ENCODE data around the gene ASB18. TPM values are rescaled to one million over a fixed set of nuclear protein-coding genes. Genes with fewer than 3 reads are reported as not detected.

The ASB18 gene
- total and polyA plus RNA-seq, 2 of the 8 experiments (the other 6 are each of a cell fraction or from before 2014, with no cell fraction given), result not detected

DNA sequence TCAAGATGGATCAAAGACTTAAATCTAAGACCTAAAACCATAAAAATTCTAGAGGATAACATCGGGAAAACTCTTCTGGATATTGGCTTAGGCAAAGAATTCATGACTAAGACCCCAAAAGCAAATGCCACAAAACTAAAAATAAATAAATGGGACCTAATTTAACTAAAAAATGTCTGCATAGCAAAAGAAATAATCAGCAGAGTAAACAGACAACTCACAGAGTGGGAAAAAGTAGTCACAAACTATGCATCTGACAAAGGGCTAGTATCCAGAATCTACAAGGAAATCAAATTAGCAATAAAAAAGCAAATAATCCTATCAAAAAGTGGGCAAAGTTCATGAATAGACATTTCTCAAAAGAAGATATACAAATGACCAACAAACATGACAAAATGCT lies 18.2 kb upstream of the ASB18 start:
- H2AK5ac ChIP-seq (ENCODE audit: low read depth, low read length), result no peak overlapping the region
- no peak overlapping the region for H2AFZ ChIP-seq (ENCODE audit: low read length)
- FAIRE-seq, result no peak
- no peak overlapping the region for H3K14ac ChIP-seq (ENCODE audit: insufficient read length)
- ChIA-PET POLR2A (ENCODE audit: partially characterized antibody) (no interaction called here), CTCF (ENCODE audit: partially characterized antibody) (no interaction called here)
- no peak overlapping the region for H4K8ac ChIP-seq (ENCODE audit: extremely low read depth, insufficient read depth, low read length)
- WGBS, 2 experiments (ENCODE audit: extremely low coverage in 1 of 2, insufficient coverage in 1 of 2, insufficient read length in 1 of 2, insufficient replicate concordance in 2 of 2, low coverage in 1 of 2, low lambda C conversion rate in 2 of 2, missing lambda C conversion rate in 1 of 2), result 88% methylated on average over 1 of the region's 1 CpG; no CpG with 5 or more reads in 1 of the 2 experiments
- no peak overlapping the region for H2BK5ac ChIP-seq (ENCODE audit: low read depth, low read length)
- no peaks in the 10 kb centered on the region for H3K27me3 ChIP-seq (replicated peaks in 1 of 4; ENCODE audit: control insufficient read depth in 3 of 4, extremely low read depth in 1 of 4, insufficient read depth in 3 of 4, low read length in 3 of 4)
- no peaks in the 10 kb centered on the region for H3K79me1 ChIP-seq (ENCODE audit: low read depth, low read length)
- no peak overlapping the region for H2BK120ac ChIP-seq (replicated peaks; ENCODE audit: low read depth, low read length)
- H3K36me3 ChIP-seq (ENCODE audit: control insufficient read depth in 2 of 4, insufficient read depth in 4 of 4, low read length in 3 of 4), result no peaks in the 10 kb centered on the region
- H3K23ac ChIP-seq (ENCODE audit: insufficient read length), result no peak overlapping the region
- no peak overlapping the region for H4K91ac ChIP-seq (replicated peaks; ENCODE audit: insufficient read length, low read length)
- H2BK15ac ChIP-seq (ENCODE audit: low read length), result no peak overlapping the region
- H3K4ac ChIP-seq (replicated peaks; ENCODE audit: insufficient read length, low read depth, low read length), result no peak overlapping the region
- no peaks in the 10 kb centered on the region for H3K23me2 ChIP-seq (ENCODE audit: low read depth, low read length)
- no peak overlapping the region for H3K27ac ChIP-seq (ENCODE audit: low read depth, low read length)
- no peak overlapping the region for H3K4me2 ChIP-seq (ENCODE audit: insufficient read depth in 1 of 2, low read depth in 2 of 2, low read length in 2 of 2)
- no peaks in the 10 kb centered on the region for H3K79me2 ChIP-seq (ENCODE audit: control insufficient read depth in 1 of 2, insufficient read depth in 2 of 2, low read length in 2 of 2)
- H2BK12ac ChIP-seq (ENCODE audit: low read depth, low read length), result no peak overlapping the region
- peaks cover 0 to 4% of the 10 kb centered on the region in 2 experiments; a peak in 1 of 4 replicates for H3K9me3 ChIP-seq (ENCODE audit: insufficient read depth in 2 of 2, low read depth in 1 of 2, low read length in 1 of 2)
- H3K18ac ChIP-seq (ENCODE audit: extremely low read depth, low read length), result no peak overlapping the region
- H4K20me1 ChIP-seq (replicated peaks in 1 of 2; ENCODE audit: control insufficient read depth in 1 of 2, insufficient read depth in 2 of 2, low read length in 2 of 2), result no peaks in the 10 kb centered on the region
- H3K4me1 ChIP-seq (replicated peaks in 1 of 4; ENCODE audit: control insufficient read depth in 3 of 4, insufficient read depth in 4 of 4, low read length in 3 of 4), result no peaks in the 10 kb centered on the region
- no peak overlapping the region for H3K56ac ChIP-seq (replicated peaks; ENCODE audit: insufficient read length, low read depth, low read length)
- H3K9ac ChIP-seq (replicated peaks in 1 of 4; ENCODE audit: extremely low read depth in 1 of 4, low read depth in 3 of 4, low read length in 3 of 4), result no peak overlapping the region
- no peak overlapping the region for H3K4me3 ChIP-seq (ENCODE audit: extremely low read depth in 1 of 4, insufficient read depth in 2 of 4, low read depth in 3 of 4, low read length in 4 of 4)
- no peak for DNase-seq (ENCODE audit: low read depth in 1 of 2, low spot score in 2 of 2)
- H2BK20ac ChIP-seq (ENCODE audit: low read length), result no peak overlapping the region
- no peak overlapping the region for H4K5ac ChIP-seq (ENCODE audit: insufficient read length, low read depth, low read length)
- no peak for TF ChIP-seq TAF7 (optimal IDR thresholded peaks at IDR 0.05; ENCODE audit: borderline replicate concordance, low read depth, low read length)
- no peak for TF ChIP-seq RBBP5 (IDR thresholded peaks at IDR 0.05; ENCODE audit: borderline replicate concordance, low read depth, low read length)
- no peak for TF ChIP-seq POLR2A (IDR thresholded peaks at IDR 0.05; ENCODE audit: control extremely low read depth in 1 of 2, low read depth in 2 of 2, low read length in 2 of 2)

Data from H1 (cell line).